PFSK-1 (cell line): Measurements from ENCODE around the gene NAT9.

ENCODE experiments used
- POLR2AphosphoS5 ChIP-seq: IDR thresholded peaks from 2 replicates; pipeline ENCODE4 v1.6.1; 2012; ENCODE audit warnings: low read depth, mild to moderate bottlenecking, control low read depth, low read length, moderate library complexity
- SIN3A ChIP-seq: IDR thresholded peaks from 2 replicates; pipeline ENCODE4 v1.6.1; 2012; ENCODE audit warnings: mild to moderate bottlenecking, low read length, moderate library complexity, borderline replicate concordance; ENCODE audit not compliant: insufficient read depth
- TAF1 ChIP-seq: IDR thresholded peaks from 2 replicates; pipeline ENCODE4 v1.6.1; 2012; ENCODE audit warnings: low read length, control low read depth, borderline replicate concordance; ENCODE audit not compliant: insufficient read depth
- TF ChIP-seq, protein P1 (sequence below), 2 experiments: IDR thresholded peaks; 2 replicates each; pipeline versions ENCODE4 v1.6.1 to v1.8.0; 2011 to 2012; ENCODE audit warnings: low read depth in 2 of 2, low read length in 2 of 2, control low read depth in 1 of 2, inconsistent platforms in 1 of 2, mild to moderate bottlenecking in 1 of 2, moderate library complexity in 1 of 2; ENCODE audit not compliant: insufficient read depth in 1 of 2

DNA sequence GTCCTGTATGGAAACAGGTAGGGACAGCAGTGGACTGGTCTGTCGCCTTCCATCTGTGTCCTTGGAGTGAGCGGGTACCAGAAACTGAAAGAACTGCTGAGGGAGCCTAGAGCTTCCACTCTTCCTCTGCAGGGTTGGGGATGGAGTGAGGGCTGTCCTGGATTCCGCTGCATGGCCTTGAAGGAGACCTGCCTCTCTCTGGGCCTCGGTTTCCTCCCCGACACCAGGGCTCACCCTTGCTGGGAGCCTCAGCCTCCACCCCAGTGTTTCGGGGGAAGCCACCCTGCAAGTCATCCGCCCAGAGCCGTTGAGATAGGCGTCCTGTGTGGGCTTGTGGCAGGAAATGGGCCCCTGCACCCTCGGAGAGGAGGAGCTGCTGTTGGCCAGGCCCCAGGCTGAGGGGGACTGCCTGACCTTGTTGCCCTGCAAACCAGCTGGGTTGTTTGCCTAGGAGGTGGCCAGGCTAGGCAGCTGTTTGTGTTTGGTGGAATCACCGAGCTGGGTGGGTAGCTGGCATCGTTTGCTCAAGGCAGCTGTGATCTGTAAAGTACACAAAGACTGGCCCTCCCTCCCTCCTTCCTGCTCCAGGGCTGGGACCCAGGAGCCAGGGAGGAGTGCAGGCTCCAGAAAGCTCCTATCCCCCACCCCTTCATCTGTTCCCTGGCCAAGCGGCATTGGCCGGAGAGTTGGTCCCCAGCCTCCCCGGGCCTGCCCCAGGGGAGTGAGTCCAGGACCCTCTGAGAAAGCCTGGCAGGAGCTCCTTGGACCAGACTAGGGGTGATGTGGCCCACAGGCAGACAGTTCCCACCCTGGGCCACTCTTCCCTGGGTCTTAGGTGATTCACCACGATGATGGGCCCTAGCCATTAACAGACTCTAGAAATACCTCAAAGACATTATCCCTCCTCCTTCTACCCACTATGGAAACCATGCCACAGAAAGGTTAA, 37.8 kb downstream of the NAT9 start:
- TF ChIP-seq POLR2AphosphoS5 (no peak), TAF1 (no peak), SIN3A (no peak)
- TF ChIP-seq, protein P1, sequence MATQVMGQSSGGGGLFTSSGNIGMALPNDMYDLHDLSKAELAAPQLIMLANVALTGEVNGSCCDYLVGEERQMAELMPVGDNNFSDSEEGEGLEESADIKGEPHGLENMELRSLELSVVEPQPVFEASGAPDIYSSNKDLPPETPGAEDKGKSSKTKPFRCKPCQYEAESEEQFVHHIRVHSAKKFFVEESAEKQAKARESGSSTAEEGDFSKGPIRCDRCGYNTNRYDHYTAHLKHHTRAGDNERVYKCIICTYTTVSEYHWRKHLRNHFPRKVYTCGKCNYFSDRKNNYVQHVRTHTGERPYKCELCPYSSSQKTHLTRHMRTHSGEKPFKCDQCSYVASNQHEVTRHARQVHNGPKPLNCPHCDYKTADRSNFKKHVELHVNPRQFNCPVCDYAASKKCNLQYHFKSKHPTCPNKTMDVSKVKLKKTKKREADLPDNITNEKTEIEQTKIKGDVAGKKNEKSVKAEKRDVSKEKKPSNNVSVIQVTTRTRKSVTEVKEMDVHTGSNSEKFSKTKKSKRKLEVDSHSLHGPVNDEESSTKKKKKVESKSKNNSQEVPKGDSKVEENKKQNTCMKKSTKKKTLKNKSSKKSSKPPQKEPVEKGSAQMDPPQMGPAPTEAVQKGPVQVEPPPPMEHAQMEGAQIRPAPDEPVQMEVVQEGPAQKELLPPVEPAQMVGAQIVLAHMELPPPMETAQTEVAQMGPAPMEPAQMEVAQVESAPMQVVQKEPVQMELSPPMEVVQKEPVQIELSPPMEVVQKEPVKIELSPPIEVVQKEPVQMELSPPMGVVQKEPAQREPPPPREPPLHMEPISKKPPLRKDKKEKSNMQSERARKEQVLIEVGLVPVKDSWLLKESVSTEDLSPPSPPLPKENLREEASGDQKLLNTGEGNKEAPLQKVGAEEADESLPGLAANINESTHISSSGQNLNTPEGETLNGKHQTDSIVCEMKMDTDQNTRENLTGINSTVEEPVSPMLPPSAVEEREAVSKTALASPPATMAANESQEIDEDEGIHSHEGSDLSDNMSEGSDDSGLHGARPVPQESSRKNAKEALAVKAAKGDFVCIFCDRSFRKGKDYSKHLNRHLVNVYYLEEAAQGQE (IDR thresholded peaks at IDR 0.05; ENCODE audit: insufficient read depth in 1 of 2, low read depth in 2 of 2, low read length in 2 of 2): no peak
